Urinary bladder (tissue), 4 donors: Measurements from ENCODE around the gene NT5C. TPM values are rescaled to one million over a fixed set of nuclear protein-coding genes. Genes with fewer than 3 reads are reported as not detected.
A peak's percentile ranks its signal among the peaks of the same experiment; 100 is the strongest.

ENCODE experiments used
- DNase-seq: peaks from one replicate; pipeline ENCODE4 v3.0.0-alpha.2; 2015; ENCODE audit errors: extremely low spot score
- H3K27ac ChIP-seq: one replicate; pipeline ENCODE4 v1.5.1; 2013; ENCODE audit warnings: low read depth, mild to moderate bottlenecking, moderate library complexity
- H3K36me3 ChIP-seq: one replicate; pipeline ENCODE4 v1.6.1; 2013; ENCODE audit warnings: mild to moderate bottlenecking, moderate library complexity; ENCODE audit not compliant: insufficient read depth
- H3K4me1 ChIP-seq: one replicate; pipeline ENCODE4 v1.6.1; 2013; ENCODE audit warnings: mild to moderate bottlenecking, moderate library complexity; ENCODE audit not compliant: insufficient read depth
- H3K4me3 ChIP-seq: one replicate; pipeline ENCODE4 v1.5.1; 2013; ENCODE audit warnings: low read depth, low read length
- WGBS: extraction: QIAGEN DNeasy Blood & Tissue Kit; methylation state at CpG from one replicate; pipeline ENCODE4 v1.1.7; 2013; 5-methylcytosine and 5-hydroxymethylcytosine counted together
- polyA plus RNA-seq: library from polyadenylated mRNA; stranded (reverse); fragments of 200-250 nt; gene quantifications from one replicate; pipeline ENCODE4 v1.2.3, GENCODE V29; 2013
- total RNA-seq: library from RNA; depleted of rRNA; stranded (reverse); fragments of >200 nt; gene quantifications from one replicate; pipeline ENCODE4 v1.2.3, GENCODE V29; 2014
- donor health status: healthy with polysubstance abuse.
- donor health status: healthy.

Gene NT5C
- total and polyA plus RNA-seq, 2 donors: 29.8 to 82.1 TPM

DNA sequence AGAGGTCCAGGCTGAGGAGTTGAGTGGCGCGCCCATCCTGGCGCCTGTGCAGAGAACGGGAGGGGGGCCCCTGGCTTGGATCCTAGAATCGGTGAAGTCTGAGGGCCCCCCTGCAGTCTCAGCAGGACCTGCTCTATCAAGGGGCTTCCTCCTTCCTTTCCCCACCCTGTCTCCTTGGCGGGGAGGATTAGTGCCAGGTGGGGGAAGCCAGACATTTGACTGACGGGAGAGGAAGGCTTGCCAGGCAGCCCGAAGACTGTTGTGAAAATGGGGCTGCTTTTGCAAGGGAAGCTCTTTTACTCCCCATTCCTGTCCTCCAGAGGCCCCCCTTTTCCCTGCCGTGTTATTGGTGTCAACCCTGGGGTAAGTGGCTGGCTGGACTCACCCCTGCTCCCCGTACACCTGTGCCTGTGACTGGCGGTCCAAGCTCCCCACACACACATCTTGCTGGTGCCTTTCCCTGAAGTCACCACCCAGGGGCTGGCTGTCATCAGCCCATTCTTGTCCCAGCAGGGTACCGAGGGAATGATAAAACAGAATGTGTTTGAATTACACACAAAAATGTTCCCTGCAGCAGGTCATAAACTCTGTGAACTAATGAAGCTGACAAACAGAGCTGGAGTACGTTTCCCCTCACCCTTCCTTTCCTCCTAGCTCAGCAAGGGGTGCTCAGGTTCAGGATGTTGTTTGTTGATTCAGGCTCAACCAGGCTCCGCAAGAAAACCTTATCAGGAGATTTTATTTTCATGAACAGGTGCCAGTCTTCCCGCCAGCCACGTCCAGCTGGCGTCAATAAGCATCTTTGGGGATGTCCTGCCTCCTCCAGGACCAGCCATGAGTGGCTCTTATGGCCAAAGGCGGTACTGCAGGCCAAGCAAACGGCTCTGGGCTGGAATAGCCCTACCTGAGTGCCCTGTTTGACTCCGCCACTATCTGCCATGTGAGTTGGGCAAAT, 26.1 kb downstream of the NT5C start:
- 59% methylated on average over 20 of the region's 20 CpGs for WGBS

DNA sequence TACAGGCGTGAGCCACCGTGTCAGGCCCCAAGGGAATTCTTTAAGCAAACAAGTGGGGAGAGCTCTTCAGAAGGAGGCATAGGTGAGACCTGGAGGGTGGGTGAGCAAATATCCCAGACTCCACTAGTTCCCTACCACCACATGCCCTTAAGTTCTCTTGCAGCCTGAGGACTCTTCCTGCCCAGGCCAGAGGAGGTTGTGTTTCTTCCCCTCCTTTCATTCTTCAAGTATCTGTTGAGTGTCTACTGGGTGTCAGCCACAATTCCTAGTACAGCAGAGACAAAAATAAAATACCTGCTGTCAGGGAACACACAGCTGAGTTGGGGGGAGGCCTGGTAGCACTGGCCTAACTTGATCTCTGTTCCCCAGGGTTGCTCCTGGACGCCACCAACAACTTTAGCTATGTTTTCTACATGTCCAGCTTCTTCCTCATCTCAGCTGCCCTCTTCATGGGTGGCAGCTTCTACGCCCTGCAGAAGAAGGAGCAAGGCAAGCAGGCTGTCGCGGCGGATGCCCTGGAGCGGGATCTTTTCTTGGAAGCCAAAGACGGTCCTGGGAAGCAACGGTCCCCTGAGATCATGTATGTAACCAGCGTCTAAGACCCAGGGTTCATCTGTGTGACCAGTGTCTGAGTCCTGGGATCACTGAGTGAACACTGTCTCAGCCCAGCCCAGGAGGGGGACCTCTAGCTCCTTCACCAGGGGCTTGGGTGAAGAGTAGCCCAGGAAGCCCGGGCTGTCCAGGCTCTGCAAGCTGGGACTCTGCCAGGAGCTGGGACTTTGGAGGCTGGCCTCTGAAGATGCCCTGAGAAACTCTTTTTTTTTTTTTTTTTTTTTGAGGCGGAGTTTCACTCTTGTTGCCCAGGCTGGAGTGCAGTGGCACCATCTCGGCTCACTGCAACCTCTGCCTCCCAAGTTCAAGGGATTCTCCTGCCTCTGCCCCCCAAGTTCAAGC, 27.7 kb downstream of the NT5C start:
- no peak overlapping the region for H3K27ac ChIP-seq
- no peak for DNase-seq
- H3K36me3 ChIP-seq: peaks cover 2% of the 10 kb centered on the region
- no peaks in the 10 kb centered on the region for H3K4me1 ChIP-seq
- 89% methylated on average over 14 of the region's 14 CpGs for WGBS
- no peak overlapping the region for H3K4me3 ChIP-seq

More for the DNA sequence above, 26.1 kb downstream of the NT5C start:
- Histone ChIP-seq H3K4me1 (no peaks in the 10 kb centered on the region), H3K36me3 (peaks cover 2% of the 10 kb centered on the region), H3K27ac (no peak overlapping the region), H3K4me3 (no peak overlapping the region)
- DNase-seq: no peak

GRCh38 chr17:75102385-75102821, 29.1 kb downstream of the NT5C start:
- Histone ChIP-seq H3K4me3 (no peak overlapping the region), H3K27ac (no peak overlapping the region), H3K36me3 (peaks cover 2% of the 10 kb centered on the region), H3K4me1 (no peaks in the 10 kb centered on the region)
- DNase-seq: no peak
- 70% methylated on average over 12 of the region's 12 CpGs for WGBS

DNA sequence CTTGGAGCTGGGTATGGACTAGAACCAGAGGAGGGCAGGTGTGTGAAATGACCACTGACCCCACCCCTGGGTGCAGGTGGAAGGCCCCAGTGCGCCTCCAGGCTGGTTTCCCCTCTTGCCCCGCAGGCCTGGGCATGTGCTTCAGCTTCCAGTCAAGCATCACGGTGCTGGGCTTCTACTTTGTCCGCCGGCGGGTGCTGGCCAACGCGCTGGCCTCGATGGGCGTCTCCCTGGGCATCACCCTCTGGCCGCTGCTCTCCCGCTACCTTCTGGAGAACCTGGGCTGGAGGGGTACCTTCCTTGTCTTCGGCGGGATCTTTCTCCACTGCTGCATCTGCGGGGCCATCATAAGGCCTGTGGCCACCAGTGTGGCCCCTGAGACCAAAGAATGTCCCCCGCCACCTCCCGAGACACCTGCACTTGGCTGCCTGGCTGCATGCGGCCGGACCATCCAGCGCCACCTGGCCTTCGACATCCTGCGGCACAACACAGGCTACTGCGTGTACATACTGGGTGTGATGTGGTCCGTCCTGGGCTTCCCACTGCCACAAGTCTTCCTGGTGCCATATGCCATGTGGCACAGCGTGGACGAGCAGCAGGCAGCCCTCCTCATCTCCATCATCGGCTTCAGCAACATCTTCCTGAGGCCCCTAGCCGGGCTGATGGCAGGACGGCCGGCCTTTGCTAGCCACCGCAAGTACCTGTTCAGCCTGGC, 31.5 kb downstream of the NT5C start:
- 96% methylated on average over 31 of the region's 31 CpGs for WGBS
- Histone ChIP-seq H3K4me3 (no peak overlapping the region), H3K27ac (no peak overlapping the region), H3K36me3 (peaks cover 2% of the 10 kb centered on the region), H3K4me1 (no peaks in the 10 kb centered on the region)
- no peak for DNase-seq

DNA sequence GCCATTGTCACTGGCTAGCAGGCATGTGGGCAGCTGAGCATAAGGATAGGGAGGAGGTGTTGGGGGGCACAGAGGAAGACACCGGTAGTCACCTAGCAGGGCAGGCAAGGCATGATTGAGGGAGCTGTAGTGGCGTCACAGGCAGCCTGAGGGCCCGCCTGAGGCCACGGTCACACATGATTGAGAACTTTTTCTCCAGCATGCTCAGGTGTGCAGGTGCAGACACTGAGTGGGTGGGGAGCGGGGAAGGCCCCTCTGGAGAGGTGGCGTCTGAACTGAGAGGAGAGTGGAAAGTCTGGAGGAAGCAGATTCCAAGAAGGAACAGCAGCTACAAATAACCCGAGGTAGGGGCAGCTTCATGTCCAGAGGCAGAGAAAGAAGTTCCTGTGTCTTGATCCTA, 32.7 kb downstream of the NT5C start:
- no peak for DNase-seq
- H3K36me3 ChIP-seq: peaks cover 2% of the 10 kb centered on the region
- no peak overlapping the region for H3K27ac ChIP-seq
- peaks cover 2% of the 10 kb centered on the region for H3K4me1 ChIP-seq
- 95% methylated on average over 7 of the region's 7 CpGs for WGBS
- no peak overlapping the region for H3K4me3 ChIP-seq

DNA sequence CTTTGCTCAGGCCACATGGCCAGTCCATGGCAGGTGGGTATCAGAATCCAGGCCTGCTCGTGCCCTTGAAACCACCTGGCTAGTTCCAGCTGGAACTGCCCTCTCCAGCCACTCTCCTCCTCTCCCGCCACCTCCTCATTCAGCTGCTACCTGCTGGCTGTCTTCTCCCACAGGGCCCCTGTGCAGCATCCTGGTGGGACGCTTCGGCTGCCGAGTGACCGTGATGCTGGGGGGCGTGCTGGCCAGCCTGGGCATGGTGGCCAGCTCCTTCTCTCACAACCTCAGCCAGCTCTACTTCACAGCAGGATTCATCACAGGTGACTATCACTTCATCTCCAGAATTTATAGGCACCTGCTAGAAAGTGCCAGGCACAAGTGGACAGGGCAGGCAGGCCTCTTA, 33.7 kb downstream of the NT5C start:
- peaks cover 2% of the 10 kb centered on the region for H3K36me3 ChIP-seq
- no peak for DNase-seq
- H3K4me3 ChIP-seq: no peak overlapping the region
- no peak overlapping the region for H3K27ac ChIP-seq
- H3K4me1 ChIP-seq: peaks cover 2% of the 10 kb centered on the region
- WGBS: 97% methylated on average over 7 of the region's 7 CpGs

- WGBS: 62% methylated on average over 14 of the region's 14 CpGs
- Histone ChIP-seq H3K4me1 (peaks cover 2% of the 10 kb centered on the region), H3K4me3 (no peak overlapping the region), H3K27ac (no peak overlapping the region), H3K36me3 (no peaks in the 10 kb centered on the region)
- peak; percentile 78 for DNase-seq
Observed at GRCh38 chr17:75096082-75096625, 35.4 kb downstream of the NT5C start.

GRCh38 chr17:75094871-75095399, 36.6 kb downstream of the NT5C start:
- Histone ChIP-seq H3K4me1 (peaks cover 2% of the 10 kb centered on the region), H3K4me3 (no peak overlapping the region), H3K36me3 (no peaks in the 10 kb centered on the region), H3K27ac (peak overlapping the region; percentile 56)
- no peak for DNase-seq
- WGBS: 75% methylated on average over 16 of the region's 16 CpGs

DNA sequence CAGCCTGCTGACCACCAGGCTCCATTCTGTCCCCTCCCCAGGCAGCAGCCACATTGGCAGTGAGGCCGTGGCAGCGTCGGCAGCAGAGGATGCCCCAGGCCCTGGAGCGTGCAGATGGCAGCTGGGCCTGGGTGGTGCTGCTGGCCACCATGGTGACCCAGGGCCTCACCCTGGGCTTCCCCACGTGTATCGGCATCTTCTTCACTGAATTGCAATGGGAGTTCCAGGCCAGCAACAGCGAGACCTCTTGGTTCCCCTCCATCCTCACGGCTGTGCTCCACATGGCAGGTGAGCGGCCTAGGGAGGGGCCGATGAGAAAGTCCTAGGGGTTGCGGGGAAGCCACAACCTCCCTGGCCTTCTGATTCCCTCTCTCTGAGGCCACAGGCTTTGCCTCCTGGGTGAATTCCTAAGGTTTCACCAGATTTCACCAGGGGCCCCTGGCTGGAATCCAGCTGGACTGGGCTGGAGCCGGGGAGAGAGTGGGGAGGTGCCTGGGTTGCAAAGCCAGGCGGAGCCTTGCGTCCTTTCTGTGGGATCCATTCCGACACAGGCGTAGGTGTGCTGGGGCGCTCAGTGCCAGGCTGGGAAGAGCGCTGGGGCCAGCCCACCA, 37.9 kb downstream of the NT5C start:
- WGBS: 86% methylated on average over 18 of the region's 18 CpGs
- no peak for DNase-seq

GRCh38 chr17:75091855-75092327, 39.7 kb downstream of the NT5C start:
- no peaks in the 10 kb centered on the region for H3K36me3 ChIP-seq
- 81% methylated on average over 10 of the region's 10 CpGs for WGBS
- no peak for DNase-seq
- H3K4me3 ChIP-seq: no peak overlapping the region
- H3K4me1 ChIP-seq: peaks cover 2% of the 10 kb centered on the region
- peak overlapping the region; percentile 73 for H3K27ac ChIP-seq

More for the DNA sequence above, 37.9 kb downstream of the NT5C start:
- no peaks in the 10 kb centered on the region for H3K36me3 ChIP-seq
- peak overlapping the region; percentile 89 for H3K27ac ChIP-seq
- H3K4me1 ChIP-seq: peaks cover 2% of the 10 kb centered on the region
- H3K4me3 ChIP-seq: no peak overlapping the region

GRCh38 chr17:75090871-75091854, 40.4 kb downstream of the NT5C start:
- H3K27ac ChIP-seq: peak overlapping the region; percentile 73
- no peak overlapping the region for H3K4me3 ChIP-seq

More at GRCh38 chr17:75090871-75091854, 40.4 kb downstream of the NT5C start:
- H3K36me3 ChIP-seq: no peaks in the 10 kb centered on the region
- 48% methylated on average over 19 of the region's 19 CpGs for WGBS
- H3K4me1 ChIP-seq: peaks cover 2% of the 10 kb centered on the region
- DNase-seq: no peak
